ENCODE results near the gene NCOA5.

NCOA5 gene

GRCh38 chr20:46089417-46090388, at the start of gene NCOA5:
Gene NCOA5 (minus strand): TSS chr20:46089962. CDS start chr20:46079424, 10,538 bp downstream.
- peak; percentile 89 for DNase-seq

- no peak for DNase-seq
Measured at GRCh38 chr20:46139266-46139889, 49.6 kb upstream of the NCOA5 start.

GRCh38 chr20:46137816-46138215, 48.1 kb upstream of the NCOA5 start:
- no peak for DNase-seq

GRCh38 chr20:46135856-46136633, 46.3 kb upstream of the NCOA5 start:
- no peak for DNase-seq

- no peak for DNase-seq
Measured at GRCh38 chr20:46134716-46135115, 45.0 kb upstream of the NCOA5 start.

GRCh38 chr20:46133886-46134654, 44.3 kb upstream of the NCOA5 start:
- DNase-seq = no peak

- peak; percentile 23 for DNase-seq
Measured at GRCh38 chr20:46132705-46133120, 43.0 kb upstream of the NCOA5 start.

GRCh38 chr20:46131396-46131795, 41.6 kb upstream of the NCOA5 start:
- no peak for DNase-seq

- no peak for DNase-seq
Measured at GRCh38 chr20:46130534-46130933, 40.8 kb upstream of the NCOA5 start.

GRCh38 chr20:46129955-46130481, 40.3 kb upstream of the NCOA5 start:
- no peak for DNase-seq

GRCh38 chr20:46128310-46129151, 38.8 kb upstream of the NCOA5 start:
- DNase-seq = no peak

GRCh38 chr20:46127396-46128010, 37.7 kb upstream of the NCOA5 start:
- DNase-seq = no peak

- no peak for DNase-seq
Measured at GRCh38 chr20:46126440-46127056, 36.8 kb upstream of the NCOA5 start.

- no peak for DNase-seq
Measured at GRCh38 chr20:46123482-46124245, 33.9 kb upstream of the NCOA5 start.

GRCh38 chr20:46122516-46123481, 33.0 kb upstream of the NCOA5 start:
- DNase-seq = no peak

- no peak for DNase-seq
Measured at GRCh38 chr20:46122071-46122470, 32.3 kb upstream of the NCOA5 start.

GRCh38 chr20:46121184-46121930, 31.6 kb upstream of the NCOA5 start:
- DNase-seq = no peak

- no peak for DNase-seq
Measured at GRCh38 chr20:46120136-46120535, 30.4 kb upstream of the NCOA5 start.
